ENCODE results near the gene PSTPIP1. TPM values are rescaled to one million over a fixed set of nuclear protein-coding genes. Genes with fewer than 3 reads are reported as not detected.
A peak's percentile ranks its signal among the peaks of the same experiment; 100 is the strongest.

The PSTPIP1 gene
- polyA plus RNA-seq, 2 of the 4 experiments (the other 2 are of a cell fraction), result not detected

DNA sequence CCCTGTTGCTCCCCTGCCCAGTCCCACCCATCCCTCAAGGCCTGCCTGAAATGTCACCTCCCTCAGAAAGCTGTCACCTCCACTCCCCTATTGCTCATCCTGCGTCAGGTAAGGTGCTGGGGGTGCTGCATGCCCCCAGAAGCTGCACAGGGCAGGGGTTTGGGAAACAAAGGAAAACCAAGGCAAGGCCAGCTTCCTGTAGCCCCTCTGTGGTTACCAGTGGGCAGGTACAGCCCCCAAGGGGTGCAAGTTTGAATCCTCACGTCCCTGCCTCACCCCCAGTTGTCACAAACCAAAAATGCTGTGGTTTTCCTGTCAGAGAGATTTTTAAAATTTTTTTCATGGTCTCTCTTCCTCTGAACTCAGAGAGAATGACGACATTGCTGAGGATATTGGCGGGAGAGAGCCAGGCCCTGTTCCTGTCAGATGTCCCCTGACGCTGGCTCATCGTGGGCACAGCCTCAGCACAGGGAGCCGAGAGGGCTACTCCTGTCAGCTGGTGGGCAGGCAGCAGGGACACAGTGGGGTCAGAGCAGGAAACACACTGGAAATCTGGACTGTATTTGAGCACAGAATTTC is 27.0 kb downstream of the PSTPIP1 start (continued):
- TF ChIP-seq, protein P1, sequence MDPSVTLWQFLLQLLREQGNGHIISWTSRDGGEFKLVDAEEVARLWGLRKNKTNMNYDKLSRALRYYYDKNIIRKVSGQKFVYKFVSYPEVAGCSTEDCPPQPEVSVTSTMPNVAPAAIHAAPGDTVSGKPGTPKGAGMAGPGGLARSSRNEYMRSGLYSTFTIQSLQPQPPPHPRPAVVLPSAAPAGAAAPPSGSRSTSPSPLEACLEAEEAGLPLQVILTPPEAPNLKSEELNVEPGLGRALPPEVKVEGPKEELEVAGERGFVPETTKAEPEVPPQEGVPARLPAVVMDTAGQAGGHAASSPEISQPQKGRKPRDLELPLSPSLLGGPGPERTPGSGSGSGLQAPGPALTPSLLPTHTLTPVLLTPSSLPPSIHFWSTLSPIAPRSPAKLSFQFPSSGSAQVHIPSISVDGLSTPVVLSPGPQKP (IDR thresholded peaks at IDR 0.05; ENCODE audit: low read depth, low read length), result no peak
- TF ChIP-seq NFE2L2 (conservative IDR thresholded peaks at IDR 0.05; ENCODE audit: low read length) (no peak), RFX5 (IDR thresholded peaks at IDR 0.05) (no peak)
- TF ChIP-seq, protein P2, sequence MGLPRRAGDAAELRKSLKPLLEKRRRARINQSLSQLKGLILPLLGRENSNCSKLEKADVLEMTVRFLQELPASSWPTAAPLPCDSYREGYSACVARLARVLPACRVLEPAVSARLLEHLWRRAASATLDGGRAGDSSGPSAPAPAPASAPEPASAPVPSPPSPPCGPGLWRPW (IDR thresholded peaks at IDR 0.05), result no peak

GRCh38 chr15:77022646-77023575 is 28.0 kb downstream of the PSTPIP1 start:
- DNase-seq (ENCODE audit: low read depth in 1 of 2, low spot score in 1 of 2), result no peak
- no peak for TF ChIP-seq ZSCAN20 (CRISPR knock-in tag; IDR thresholded peaks at IDR 0.05)
- TF ChIP-seq HMGXB4 (CRISPR knock-in tag; IDR thresholded peaks at IDR 0.05; ENCODE audit: borderline replicate concordance), result no peak
- TF ChIP-seq RAD21 (conservative IDR thresholded peaks at IDR 0.05 in 1 of 2, IDR thresholded peaks at IDR 0.05 in 1 of 2), result no peak
- TF ChIP-seq, protein P3, sequence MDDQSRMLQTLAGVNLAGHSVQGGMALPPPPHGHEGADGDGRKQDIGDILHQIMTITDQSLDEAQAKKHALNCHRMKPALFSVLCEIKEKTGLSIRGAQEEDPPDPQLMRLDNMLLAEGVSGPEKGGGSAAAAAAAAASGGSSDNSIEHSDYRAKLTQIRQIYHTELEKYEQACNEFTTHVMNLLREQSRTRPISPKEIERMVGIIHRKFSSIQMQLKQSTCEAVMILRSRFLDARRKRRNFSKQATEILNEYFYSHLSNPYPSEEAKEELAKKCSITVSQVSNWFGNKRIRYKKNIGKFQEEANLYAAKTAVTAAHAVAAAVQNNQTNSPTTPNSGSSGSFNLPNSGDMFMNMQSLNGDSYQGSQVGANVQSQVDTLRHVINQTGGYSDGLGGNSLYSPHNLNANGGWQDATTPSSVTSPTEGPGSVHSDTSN (IDR thresholded peaks at IDR 0.05), result no peak
- no peak for FAIRE-seq
- CTCF ChIA-PET, result interaction anchor here (0.7 to 6.6 kb wide), 35 partner anchors 7 to 873 kb away, joined by 3 to 76 read pairs (median 4); partner anchors contain the start of gene PSTPIP1
- Histone ChIP-seq H3K4me3 (no peak overlapping the region), H3K27ac (no peak overlapping the region), H3K4me2 (no peak overlapping the region), H3K9me3 (no peaks in the 10 kb centered on the region), H3K4me1 (no peaks in the 10 kb centered on the region)
- 84% methylated on average over 14 of the region's 14 CpGs for WGBS (ENCODE audit: missing lambda C conversion rate)
- no peak for ATAC-seq
- POLR2A ChIA-PET, result interaction anchor here (0.6 kb wide), 1 partner anchor 146 kb away, joined by 6 read pairs; no protein-coding TSS in a partner anchor

DNA sequence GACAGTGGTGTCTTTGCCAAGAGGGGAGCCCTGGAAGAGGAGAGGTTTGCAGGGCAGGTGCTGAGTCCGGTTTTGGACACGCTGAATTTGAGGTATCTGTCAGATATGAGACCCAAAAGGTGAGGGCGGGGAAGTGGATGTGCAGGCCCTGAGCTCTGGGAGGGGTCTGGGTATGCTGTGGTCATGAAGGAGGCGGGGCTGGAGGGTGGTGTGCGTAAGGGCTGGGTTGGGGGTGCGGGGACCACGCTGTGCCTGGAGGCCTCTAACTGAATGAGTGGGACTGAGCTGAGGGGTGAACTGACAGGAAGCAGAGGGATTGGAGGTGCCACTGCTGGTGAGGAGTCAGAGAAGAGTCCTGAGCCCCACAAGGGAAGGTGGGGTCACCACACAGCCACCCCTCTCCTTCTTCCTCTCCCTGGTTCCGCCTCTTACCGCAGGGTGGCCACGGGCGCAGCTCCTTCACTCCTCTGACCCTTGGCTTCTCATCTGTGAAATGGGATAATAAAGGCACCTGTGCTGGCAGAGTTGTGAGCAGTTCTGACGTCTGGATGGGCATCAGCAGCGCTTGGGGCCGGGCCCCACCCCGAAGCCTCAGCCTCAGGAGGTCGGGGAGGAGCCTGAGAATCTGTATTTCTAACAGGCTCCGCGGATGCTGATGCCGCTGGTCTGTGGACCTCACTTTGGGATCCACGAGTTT is 28.8 kb downstream of the PSTPIP1 start:
- no peak for FAIRE-seq
- POLR2A ChIA-PET, result interaction anchor here (0.6 kb wide), 1 partner anchor 147 kb away, joined by 6 read pairs; no protein-coding TSS in a partner anchor
- Histone ChIP-seq H3K9me3 (no peaks in the 10 kb centered on the region), H3K27ac (no peak overlapping the region), H3K4me3 (no peak overlapping the region), H3K4me2 (peak overlapping the region; percentile 70), H3K4me1 (no peaks in the 10 kb centered on the region)
- no peak for DNase-seq (ENCODE audit: low read depth in 1 of 2, low spot score in 1 of 2)
- WGBS (ENCODE audit: missing lambda C conversion rate), result 35% methylated on average over 20 of the region's 20 CpGs
- TF ChIP-seq JUN (IDR thresholded peaks at IDR 0.05) (no peak), HEYL (CRISPR knock-in tag; IDR thresholded peaks at IDR 0.05) (no peak), MAZ (IDR thresholded peaks at IDR 0.05; ENCODE audit: borderline replicate concordance, low read depth, low read length) (no peak), ZSCAN20 (CRISPR knock-in tag; IDR thresholded peaks at IDR 0.05) (no peak), GATA3 (IDR thresholded peaks at IDR 0.05; ENCODE audit: borderline replicate concordance) (no peak), ZNF302 (CRISPR knock-in tag; IDR thresholded peaks at IDR 0.05) (no peak), HDAC2 (IDR thresholded peaks at IDR 0.05) (no peak), HMGXB4 (CRISPR knock-in tag; IDR thresholded peaks at IDR 0.05; ENCODE audit: borderline replicate concordance) (no peak), NPAS2 (CRISPR knock-in tag; IDR thresholded peaks at IDR 0.05; ENCODE audit: borderline replicate concordance) (no peak), EHF (CRISPR knock-in tag; IDR thresholded peaks at IDR 0.05) (no peak), FOSB (CRISPR knock-in tag; IDR thresholded peaks at IDR 0.05) (no peak), ATOH8 (CRISPR knock-in tag; IDR thresholded peaks at IDR 0.05; ENCODE audit: low read depth) (no peak)
- TF ChIP-seq, protein P2 (IDR thresholded peaks at IDR 0.05), result no peak
- TF ChIP-seq, protein P4, sequence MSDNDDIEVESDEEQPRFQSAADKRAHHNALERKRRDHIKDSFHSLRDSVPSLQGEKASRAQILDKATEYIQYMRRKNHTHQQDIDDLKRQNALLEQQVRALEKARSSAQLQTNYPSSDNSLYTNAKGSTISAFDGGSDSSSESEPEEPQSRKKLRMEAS (IDR thresholded peaks at IDR 0.05), result no peak
- peak; percentile 5 to 14; a peak in 3 of 6 replicates for ATAC-seq
- CTCF ChIA-PET, result interaction anchor here (0.7 to 6.6 kb wide), 43 partner anchors 7 to 874 kb away, joined by 3 to 76 read pairs (median 4); partner anchors contain the start of gene PSTPIP1
